Measurements from ENCODE around the gene PLA2G12A.

PLA2G12A gene

DNA sequence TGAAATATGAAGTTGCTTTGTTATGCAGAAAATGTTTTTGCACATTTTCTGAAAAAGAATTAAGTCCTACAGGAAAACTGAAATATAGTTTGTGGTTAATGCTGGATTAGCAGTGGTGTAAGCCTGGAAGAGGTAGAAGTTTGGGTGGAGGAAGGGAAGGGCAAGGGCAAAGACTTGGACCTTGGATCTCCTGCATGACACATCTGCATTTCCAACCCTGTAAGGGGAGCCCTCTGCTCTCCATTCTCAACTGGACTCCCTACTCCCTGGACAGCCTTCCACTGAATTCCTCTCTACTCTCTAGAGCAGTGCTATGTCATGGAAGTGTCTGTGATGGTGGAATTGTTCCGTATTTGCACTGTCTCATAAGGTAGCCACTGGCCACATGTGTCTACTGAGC lies 31.2 kb downstream of the PLA2G12A start:
- ATAC-seq = no peak
- TF ChIP-seq ZNF8 (CRISPR knock-in tag; IDR thresholded peaks at IDR 0.05) (no peak), PPARA (CRISPR knock-in tag; IDR thresholded peaks at IDR 0.05; ENCODE audit: borderline replicate concordance) (no peak), CSDC2 (CRISPR knock-in tag; IDR thresholded peaks at IDR 0.05) (no peak), TOX (CRISPR knock-in tag; IDR thresholded peaks at IDR 0.05; ENCODE audit: borderline replicate concordance) (no peak), ZNF70 (CRISPR knock-in tag; IDR thresholded peaks at IDR 0.05) (no peak), ZNF565 (CRISPR knock-in tag; conservative IDR thresholded peaks at IDR 0.05; ENCODE audit: low read depth) (no peak), RARB (CRISPR knock-in tag; IDR thresholded peaks at IDR 0.05) (no peak), ARNTL (CRISPR knock-in tag; IDR thresholded peaks at IDR 0.05; ENCODE audit: borderline replicate concordance, low read depth) (no peak)
- TF ChIP-seq, protein P1, sequence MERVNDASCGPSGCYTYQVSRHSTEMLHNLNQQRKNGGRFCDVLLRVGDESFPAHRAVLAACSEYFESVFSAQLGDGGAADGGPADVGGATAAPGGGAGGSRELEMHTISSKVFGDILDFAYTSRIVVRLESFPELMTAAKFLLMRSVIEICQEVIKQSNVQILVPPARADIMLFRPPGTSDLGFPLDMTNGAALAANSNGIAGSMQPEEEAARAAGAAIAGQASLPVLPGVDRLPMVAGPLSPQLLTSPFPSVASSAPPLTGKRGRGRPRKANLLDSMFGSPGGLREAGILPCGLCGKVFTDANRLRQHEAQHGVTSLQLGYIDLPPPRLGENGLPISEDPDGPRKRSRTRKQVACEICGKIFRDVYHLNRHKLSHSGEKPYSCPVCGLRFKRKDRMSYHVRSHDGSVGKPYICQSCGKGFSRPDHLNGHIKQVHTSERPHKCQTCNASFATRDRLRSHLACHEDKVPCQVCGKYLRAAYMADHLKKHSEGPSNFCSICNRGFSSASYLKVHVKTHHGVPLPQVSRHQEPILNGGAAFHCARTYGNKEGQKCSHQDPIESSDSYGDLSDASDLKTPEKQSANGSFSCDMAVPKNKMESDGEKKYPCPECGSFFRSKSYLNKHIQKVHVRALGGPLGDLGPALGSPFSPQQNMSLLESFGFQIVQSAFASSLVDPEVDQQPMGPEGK (CRISPR knock-in tag; IDR thresholded peaks at IDR 0.05; ENCODE audit: borderline replicate concordance) = no peak

DNA sequence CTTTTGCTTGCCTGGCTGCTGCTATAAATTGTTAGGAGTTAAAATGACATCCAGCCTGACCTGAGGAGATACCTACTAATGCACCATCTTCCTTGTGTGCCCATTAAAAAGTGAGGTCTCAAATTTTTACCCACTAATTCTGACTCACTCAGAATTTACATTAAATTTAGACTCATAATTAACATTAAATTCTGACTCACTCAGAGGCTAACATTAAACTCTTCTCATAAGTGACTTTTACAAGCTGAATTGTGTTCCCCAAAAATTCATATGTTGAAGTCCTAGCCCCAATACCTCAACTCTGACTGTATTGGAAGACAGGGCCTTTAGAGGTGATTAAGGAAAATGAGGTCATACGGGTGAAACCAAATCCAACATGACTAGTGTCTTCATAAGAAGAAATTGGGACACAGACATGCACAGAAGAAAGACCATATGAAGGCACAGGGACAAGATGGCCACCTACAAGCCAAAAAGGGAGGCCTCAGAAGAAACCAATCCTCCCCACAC lies 38.4 kb downstream of the PLA2G12A start:
- ATAC-seq = no peak

DNA sequence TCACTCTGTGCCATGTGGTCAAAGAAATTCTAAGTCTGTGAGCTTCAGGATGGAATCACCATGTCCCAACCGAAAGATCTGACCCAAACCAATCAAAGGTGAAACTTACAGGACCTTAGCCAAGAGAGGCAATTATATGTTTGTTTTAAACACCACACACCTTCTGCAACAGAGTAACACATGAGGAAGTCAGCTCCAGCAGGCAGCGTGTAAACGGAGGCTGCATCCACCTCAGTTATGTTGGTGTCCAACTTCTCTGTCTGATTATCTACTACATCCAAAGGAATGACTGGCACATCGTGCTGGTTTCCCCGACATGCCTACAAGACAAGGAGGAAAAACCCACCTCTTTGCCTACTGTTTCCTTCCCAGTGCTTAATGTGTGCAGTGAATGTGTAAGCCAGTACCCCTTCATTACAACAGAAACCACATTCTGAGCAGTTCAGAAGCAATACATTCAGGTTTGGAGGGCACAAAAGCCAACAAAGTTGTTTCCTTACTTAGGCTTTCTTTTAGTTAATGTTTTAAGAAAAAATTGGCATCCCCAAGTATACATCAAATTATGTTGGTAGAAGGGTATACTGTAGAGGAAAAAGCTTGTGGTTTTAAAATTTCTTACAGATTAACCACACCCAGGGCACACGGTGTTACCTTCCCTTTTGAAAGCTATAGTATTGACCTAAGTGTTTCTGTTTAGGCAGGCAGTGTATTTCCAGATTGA lies 39.0 kb downstream of the PLA2G12A start:
- no peak for TF ChIP-seq CSDC2 (CRISPR knock-in tag; IDR thresholded peaks at IDR 0.05)
- TF ChIP-seq SNAI2 (CRISPR knock-in tag; IDR thresholded peaks at IDR 0.05) = no peak
- no peak for TF ChIP-seq TCF4 (CRISPR knock-in tag; IDR thresholded peaks at IDR 0.05; ENCODE audit: borderline replicate concordance)
- TF ChIP-seq, protein P2, sequence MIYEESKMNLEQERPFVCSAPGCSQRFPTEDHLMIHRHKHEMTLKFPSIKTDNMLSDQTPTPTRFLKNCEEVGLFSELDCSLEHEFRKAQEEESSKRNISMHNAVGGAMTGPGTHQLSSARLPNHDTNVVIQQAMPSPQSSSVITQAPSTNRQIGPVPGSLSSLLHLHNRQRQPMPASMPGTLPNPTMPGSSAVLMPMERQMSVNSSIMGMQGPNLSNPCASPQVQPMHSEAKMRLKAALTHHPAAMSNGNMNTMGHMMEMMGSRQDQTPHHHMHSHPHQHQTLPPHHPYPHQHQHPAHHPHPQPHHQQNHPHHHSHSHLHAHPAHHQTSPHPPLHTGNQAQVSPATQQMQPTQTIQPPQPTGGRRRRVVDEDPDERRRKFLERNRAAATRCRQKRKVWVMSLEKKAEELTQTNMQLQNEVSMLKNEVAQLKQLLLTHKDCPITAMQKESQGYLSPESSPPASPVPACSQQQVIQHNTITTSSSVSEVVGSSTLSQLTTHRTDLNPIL (CRISPR knock-in tag; IDR thresholded peaks at IDR 0.05; ENCODE audit: low read depth) = no peak
- no peak for TF ChIP-seq ZNF8 (CRISPR knock-in tag; IDR thresholded peaks at IDR 0.05)
- no peak for TF ChIP-seq ARNTL (CRISPR knock-in tag; IDR thresholded peaks at IDR 0.05; ENCODE audit: borderline replicate concordance, low read depth)
- TF ChIP-seq, protein P3, sequence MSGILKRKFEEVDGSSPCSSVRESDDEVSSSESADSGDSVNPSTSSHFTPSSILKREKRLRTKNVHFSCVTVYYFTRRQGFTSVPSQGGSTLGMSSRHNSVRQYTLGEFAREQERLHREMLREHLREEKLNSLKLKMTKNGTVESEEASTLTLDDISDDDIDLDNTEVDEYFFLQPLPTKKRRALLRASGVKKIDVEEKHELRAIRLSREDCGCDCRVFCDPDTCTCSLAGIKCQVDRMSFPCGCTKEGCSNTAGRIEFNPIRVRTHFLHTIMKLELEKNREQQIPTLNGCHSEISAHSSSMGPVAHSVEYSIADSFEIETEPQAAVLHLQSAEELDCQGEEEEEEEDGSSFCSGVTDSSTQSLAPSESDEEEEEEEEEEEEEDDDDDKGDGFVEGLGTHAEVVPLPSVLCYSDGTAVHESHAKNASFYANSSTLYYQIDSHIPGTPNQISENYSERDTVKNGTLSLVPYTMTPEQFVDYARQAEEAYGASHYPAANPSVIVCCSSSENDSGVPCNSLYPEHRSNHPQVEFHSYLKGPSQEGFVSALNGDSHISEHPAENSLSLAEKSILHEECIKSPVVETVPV (CRISPR knock-in tag; IDR thresholded peaks at IDR 0.05) = no peak
- TF ChIP-seq GLIS3 (CRISPR knock-in tag; IDR thresholded peaks at IDR 0.05) = no peak
- TF ChIP-seq ZNF70 (CRISPR knock-in tag; IDR thresholded peaks at IDR 0.05) = no peak
- no peak for TF ChIP-seq ZFP30 (CRISPR knock-in tag; IDR thresholded peaks at IDR 0.05)
- no peak for TF ChIP-seq ZNF565 (CRISPR knock-in tag; conservative IDR thresholded peaks at IDR 0.05; ENCODE audit: low read depth)
- no peak for TF ChIP-seq ZFP3 (CRISPR knock-in tag; IDR thresholded peaks at IDR 0.05)
- TF ChIP-seq ZC3H10 (CRISPR knock-in tag; IDR thresholded peaks at IDR 0.05) = no peak
- TF ChIP-seq ESRRG (CRISPR knock-in tag; IDR thresholded peaks at IDR 0.05) = no peak
- TF ChIP-seq OSR1 (CRISPR knock-in tag; IDR thresholded peaks at IDR 0.05) = no peak
- TF ChIP-seq RARB (CRISPR knock-in tag; IDR thresholded peaks at IDR 0.05) = no peak
- ATAC-seq = no peak

More for the DNA sequence above, 38.4 kb downstream of the PLA2G12A start:
- TF ChIP-seq CSDC2 (CRISPR knock-in tag; IDR thresholded peaks at IDR 0.05) (no peak), ZFP3 (CRISPR knock-in tag; IDR thresholded peaks at IDR 0.05) (no peak), ZNF70 (CRISPR knock-in tag; IDR thresholded peaks at IDR 0.05) (no peak), OSR1 (CRISPR knock-in tag; IDR thresholded peaks at IDR 0.05) (no peak)

DNA sequence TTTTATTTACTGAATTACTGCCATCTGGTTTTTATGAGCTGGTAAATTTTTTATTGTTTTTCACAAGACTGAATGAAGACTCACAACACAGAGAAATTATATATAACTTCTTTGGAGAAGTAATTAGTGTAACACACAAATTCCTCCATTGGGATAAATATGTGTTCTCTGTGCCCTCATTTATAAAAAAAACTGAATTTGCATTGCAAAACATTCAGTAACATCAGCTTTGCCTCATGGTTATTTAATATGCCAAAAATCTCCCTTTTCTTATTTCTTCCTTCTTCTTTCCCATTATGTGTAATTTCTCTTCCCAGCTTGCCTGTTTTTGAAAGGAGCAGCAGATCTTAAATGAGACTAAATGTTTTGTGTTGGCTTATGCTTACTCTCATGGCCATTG lies 45.1 kb downstream of the PLA2G12A start:
- no peak for ATAC-seq
- TF ChIP-seq, protein P3 (CRISPR knock-in tag; IDR thresholded peaks at IDR 0.05) = no peak
- TF ChIP-seq ESRRG (CRISPR knock-in tag; IDR thresholded peaks at IDR 0.05) = no peak
- no peak for TF ChIP-seq GLIS3 (CRISPR knock-in tag; IDR thresholded peaks at IDR 0.05)
- TF ChIP-seq TOX (CRISPR knock-in tag; IDR thresholded peaks at IDR 0.05; ENCODE audit: borderline replicate concordance) = no peak
- no peak for TF ChIP-seq BACH2 (CRISPR knock-in tag; IDR thresholded peaks at IDR 0.05; ENCODE audit: borderline replicate concordance)
- TF ChIP-seq, protein P4, sequence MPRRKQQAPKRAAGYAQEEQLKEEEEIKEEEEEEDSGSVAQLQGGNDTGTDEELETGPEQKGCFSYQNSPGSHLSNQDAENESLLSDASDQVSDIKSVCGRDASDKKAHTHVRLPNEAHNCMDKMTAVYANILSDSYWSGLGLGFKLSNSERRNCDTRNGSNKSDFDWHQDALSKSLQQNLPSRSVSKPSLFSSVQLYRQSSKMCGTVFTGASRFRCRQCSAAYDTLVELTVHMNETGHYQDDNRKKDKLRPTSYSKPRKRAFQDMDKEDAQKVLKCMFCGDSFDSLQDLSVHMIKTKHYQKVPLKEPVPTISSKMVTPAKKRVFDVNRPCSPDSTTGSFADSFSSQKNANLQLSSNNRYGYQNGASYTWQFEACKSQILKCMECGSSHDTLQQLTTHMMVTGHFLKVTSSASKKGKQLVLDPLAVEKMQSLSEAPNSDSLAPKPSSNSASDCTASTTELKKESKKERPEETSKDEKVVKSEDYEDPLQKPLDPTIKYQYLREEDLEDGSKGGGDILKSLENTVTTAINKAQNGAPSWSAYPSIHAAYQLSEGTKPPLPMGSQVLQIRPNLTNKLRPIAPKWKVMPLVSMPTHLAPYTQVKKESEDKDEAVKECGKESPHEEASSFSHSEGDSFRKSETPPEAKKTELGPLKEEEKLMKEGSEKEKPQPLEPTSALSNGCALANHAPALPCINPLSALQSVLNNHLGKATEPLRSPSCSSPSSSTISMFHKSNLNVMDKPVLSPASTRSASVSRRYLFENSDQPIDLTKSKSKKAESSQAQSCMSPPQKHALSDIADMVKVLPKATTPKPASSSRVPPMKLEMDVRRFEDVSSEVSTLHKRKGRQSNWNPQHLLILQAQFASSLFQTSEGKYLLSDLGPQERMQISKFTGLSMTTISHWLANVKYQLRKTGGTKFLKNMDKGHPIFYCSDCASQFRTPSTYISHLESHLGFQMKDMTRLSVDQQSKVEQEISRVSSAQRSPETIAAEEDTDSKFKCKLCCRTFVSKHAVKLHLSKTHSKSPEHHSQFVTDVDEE (CRISPR knock-in tag; IDR thresholded peaks at IDR 0.05) = no peak
- TF ChIP-seq ZNF70 (CRISPR knock-in tag; IDR thresholded peaks at IDR 0.05) = no peak
- TF ChIP-seq PPARA (CRISPR knock-in tag; IDR thresholded peaks at IDR 0.05; ENCODE audit: borderline replicate concordance) = no peak
- no peak for TF ChIP-seq SNAI2 (CRISPR knock-in tag; IDR thresholded peaks at IDR 0.05)
- TF ChIP-seq ZNF565 (CRISPR knock-in tag; conservative IDR thresholded peaks at IDR 0.05; ENCODE audit: low read depth) = no peak
- TF ChIP-seq RARB (CRISPR knock-in tag; IDR thresholded peaks at IDR 0.05) = no peak

Data from SK-N-SH treated with all-trans-retinoic acid at 6 μM for 48 hours (cell line).